ENCODE measurements around the gene SMPD3.

The SMPD3 gene

DNA sequence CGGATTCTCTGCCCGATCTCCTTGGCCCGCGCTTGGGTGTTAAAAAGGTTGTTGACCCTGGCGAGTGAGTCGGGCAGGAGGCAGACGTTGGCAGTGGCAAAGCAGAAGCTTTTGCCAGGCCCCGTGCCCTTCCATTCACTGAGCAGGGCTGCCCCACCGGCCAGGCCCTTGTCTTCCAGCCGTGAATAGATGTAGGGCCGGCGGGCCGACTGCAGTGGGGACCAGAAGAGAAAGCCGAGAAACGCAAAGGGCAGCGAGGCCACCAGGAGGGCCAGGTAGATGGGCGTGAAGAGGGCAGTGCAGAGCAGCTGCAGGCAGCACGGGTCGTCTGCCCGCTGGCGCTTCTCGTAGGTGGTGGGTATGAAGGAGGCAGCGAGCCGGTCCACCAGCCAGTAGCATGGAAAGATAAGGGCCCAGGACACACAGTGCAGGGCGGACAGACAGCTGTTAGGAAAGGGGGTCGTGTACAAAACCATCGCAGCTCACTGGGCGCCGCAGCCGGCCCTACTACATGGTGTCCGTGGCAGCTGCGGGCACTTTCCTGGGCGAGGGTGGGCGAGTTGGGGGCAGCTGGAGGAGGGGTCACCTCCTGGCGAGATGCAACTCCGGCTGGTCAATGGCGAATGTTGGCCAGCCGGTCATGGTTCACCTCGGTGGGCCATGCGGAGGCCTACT lies 76.5 kb downstream of the SMPD3 start:
- in situ Hi-C loops (cut with MboI; ENCODE audit: low sequenced_read_pairs) = no loop called here

DNA sequence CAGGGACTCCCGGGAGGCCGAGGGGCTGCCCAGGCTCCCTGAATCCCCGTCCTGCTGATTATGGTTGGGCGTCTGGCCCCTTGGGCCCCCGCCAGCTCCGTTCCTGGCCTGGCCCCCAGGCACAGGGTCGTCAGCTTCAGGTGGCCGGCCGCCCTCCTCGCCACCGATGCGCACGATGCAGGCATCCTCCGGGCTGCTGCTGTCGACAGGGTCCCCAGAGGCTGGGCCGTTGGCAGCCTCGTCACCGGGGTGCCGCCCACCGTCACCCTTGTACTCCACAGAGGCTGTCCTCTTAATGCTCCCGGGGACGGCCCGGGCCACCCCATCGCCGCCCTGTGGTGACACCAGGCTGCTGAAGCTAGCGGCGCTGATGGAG lies 77.0 kb downstream of the SMPD3 start:
- in situ Hi-C loops (cut with MboI; ENCODE audit: low sequenced_read_pairs) = no loop called here

DNA sequence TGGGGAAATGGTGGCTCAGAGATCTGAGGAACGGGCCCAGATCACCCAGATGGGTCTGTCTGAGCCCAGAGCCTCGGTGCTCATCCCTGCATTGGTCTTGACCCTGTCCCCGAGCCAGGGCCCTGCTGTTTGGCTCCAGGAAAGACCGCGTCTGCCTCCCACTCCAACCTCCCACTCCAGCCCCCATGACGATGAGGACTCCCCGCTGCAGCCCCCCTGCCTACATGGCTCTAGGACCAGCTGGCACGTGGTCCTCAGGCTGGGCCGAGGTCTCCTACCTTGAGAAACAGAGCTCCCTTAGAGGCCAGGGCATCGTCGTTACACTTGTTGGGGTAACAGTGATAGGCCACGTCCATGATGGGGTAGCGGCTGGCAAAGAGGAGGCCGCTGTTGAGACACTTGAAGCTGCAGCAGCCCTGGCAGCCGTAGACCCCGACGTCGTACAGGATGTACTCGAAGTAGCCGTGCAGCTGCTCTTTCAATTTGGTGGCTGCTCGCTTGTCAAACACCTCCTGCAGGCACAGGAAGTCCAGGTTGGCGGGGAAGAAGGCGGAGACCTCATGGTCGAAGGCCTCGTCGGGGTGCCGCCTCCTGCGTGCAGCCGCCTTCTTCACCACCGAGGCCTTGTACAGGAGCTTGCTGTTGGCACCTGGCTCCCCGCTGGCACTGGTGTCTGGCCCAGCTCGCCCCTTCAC lies 77.6 kb downstream of the SMPD3 start:
- in situ Hi-C loops (cut with MboI; ENCODE audit: low sequenced_read_pairs) = no loop called here

DNA sequence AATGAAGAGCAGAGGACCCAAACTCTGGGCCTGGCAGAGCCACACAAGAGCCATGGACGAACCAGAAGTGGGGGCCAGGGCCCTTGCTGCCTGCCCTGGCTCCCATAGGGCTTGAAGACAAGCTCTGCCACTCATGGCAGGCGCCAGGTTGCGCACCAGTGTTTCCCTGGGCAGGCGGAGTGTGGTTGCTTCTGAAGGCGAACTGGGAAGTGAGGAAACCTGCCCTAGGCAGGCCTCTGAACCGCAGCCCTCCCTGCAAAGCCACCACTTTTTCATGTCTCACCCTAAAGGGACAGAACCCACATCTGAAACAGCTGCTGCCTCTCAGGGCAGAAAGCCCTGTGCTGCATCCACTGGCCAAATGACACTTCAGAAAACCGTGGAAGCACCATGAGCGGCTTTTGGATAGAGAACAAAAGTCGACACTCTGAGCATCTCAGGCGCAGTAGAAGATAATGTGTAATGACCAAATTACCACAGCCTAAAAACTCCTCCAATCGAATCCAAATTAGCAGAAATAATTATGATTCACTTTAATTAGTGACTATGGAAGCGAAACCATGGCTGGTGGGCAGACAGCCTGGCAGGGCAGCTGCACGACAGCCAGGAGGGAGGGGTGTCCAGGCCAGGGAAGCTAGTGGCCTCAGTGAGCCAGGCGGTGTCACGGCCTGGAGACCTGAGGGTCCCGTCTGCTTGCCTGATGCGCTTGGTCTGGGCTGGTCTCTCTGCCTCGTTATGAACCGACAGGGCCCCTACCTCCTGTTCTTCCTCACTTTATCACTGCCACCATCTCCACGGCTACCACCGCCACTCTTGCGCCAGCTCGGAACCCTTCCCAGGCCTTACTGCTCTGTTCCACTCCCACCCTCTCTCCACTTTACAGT lies 78.4 kb downstream of the SMPD3 start:
- in situ Hi-C loops (cut with MboI; ENCODE audit: low sequenced_read_pairs) = no loop called here

DNA sequence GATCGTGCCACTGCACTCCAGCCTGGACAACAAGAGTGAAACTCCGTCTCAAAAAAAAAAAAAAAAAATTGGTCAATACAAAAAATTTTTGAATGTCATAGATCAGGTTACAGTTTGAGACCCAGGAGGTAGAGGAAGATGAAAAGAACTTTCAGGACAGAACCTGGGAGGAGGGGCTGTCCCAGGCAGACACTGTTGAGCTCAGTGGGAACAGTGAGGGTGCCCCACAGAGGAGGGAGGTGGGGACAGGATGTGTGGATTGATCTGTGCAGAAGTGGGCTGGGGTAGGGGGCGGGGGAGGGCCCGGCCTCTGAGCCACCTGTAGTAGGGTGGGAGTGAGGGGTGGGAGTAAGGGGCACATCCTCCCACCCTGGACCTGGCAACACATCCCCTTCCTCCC lies 79.1 kb downstream of the SMPD3 start:
- in situ Hi-C loops (cut with MboI; ENCODE audit: low sequenced_read_pairs) = no loop called here

DNA sequence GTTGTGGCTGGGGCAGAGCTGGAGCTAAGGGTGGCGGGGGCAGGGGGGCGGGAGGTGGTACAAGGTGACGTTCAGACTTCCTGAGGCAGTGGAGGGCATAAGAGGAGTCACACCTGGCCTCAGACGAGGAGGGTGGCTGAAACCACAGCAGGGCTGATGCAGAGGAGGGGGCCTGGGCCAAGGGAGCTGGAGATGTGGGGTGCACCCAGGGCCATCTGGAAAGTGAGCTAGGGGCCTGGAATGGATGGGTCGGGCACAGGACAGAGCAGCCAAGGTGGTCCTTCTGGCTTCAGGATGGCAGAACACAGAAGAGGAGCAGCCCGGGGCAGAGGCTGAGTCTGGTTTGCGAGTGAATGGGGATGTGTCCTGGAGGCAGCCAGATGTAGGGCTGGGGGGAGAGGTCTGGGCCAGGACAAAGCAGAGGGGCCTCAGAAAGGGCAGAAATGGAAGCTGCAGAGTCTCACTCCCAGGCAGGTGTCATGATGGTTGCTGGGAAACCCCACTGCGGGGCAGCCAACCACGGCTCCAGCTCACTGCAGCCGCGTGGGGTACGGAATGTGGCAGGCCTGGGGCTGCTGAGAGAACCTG lies 79.9 kb downstream of the SMPD3 start:
- in situ Hi-C loops (cut with MboI; ENCODE audit: low sequenced_read_pairs) = no loop called here

DNA sequence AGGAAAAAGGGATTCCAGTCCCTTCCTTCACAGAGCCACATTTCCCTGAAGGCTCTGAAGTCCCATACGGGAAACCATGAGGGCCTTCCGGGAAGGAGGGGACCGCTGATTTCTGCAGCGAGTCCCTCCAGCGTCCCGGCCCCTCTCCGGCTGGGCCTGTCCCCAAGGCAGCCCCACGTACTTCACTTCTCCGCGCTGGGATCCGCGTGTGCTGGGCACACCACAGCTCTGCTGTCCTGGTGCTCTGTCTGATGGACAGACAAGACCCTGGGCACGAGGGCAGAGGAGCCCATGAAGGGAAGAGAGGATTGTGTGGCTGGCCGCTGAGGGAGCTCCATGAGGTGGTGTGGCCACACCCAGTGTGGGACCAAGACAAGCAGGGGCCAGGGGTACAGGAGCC lies 80.4 kb downstream of the SMPD3 start:
- in situ Hi-C loops (cut with MboI; ENCODE audit: low sequenced_read_pairs) = no loop called here

DNA sequence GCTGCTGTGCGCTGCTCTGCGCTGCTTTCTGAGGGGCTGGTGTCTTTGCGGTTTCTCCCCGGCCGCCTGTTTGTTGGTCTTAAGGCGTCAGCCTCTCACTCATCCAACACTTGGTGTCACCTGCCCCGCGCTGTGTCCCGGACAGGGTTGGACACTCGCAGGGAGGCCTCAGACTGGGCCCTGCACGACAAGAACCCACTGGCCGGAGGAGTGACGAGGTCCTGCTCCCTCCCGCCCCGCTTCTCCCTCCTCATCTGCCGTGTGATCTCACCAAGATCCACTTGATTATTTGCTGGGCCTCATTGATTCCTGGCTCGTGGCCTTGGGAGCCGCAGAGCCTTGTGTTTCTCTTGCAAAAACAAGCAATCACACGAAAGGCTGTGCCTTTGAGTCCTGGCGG lies 80.9 kb downstream of the SMPD3 start:
- in situ Hi-C loops (cut with MboI; ENCODE audit: low sequenced_read_pairs) = no loop called here

DNA sequence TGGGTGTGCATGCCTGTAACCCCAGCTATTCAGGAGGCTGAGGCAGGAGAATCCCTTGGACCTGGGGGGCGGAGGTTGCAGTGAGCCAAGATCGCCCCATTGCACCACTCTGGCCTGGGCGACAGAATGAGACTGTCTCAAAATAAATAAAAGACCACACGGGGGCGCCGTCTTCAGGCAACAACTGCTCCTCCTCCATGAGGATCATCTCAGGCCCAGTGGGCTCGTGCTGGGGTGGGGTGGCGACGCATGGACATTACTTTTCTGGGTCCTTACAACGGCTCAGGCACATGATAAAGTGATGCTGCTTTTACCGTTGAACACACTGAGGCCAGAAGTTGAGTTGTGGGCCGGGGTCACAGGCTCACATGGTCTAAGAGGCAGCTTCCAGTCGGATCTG lies 81.3 kb downstream of the SMPD3 start:
- in situ Hi-C loops (cut with MboI; ENCODE audit: low sequenced_read_pairs) = no loop called here

DNA sequence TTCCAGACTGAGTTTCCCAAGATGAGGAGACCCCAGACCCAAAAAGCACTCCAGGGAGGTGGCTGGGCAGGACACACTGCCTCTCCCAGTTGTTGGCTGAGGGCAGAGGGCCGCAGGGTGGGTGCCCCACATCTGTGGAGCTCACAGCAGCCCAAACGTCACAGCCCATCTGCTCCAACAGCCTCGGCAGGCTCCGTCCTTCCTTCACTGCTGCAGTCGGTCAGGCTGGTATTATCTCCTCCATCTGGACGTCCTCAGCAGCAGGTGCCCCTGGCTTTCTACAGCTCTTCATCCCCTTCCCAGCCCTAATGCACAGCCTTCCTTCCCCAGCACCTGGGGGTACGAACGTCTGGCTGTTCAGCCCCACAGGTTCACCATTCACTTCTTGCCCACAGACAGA lies 82.2 kb downstream of the SMPD3 start:
- in situ Hi-C loops (cut with MboI; ENCODE audit: low sequenced_read_pairs) = no loop called here

DNA sequence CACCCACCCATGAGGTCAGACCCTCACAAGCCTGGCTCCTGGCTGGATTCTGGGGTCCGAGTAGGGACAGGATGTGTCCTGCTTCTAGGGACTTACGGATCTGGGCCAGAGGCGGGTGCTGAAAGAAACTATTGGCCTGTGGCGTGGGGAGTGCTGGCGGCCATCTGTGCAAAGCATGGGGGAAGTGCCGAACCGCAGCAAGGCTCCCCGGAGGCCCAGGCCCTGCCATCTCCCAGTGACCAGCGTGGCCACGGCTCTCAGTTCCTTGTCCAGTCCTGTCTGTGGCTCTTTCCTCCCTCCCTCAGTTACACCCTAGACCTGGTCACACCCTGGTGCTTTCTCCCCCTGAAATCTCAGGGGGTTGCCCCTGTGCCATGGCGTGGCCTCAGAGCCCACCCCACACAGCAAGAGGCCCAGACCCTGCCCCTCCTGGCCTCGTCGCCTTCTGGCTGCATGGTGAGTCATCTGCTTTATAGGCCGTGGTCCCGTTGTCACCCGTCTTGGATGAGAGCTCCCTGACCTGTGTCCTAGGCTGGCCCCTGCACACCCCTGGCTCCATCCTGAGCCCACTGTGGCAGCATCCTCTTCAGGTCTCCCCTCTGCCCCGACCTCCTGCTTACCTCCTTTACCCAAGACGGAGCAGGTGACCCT lies 83.0 kb downstream of the SMPD3 start:
- in situ Hi-C loops (cut with MboI; ENCODE audit: low sequenced_read_pairs) = no loop called here

DNA sequence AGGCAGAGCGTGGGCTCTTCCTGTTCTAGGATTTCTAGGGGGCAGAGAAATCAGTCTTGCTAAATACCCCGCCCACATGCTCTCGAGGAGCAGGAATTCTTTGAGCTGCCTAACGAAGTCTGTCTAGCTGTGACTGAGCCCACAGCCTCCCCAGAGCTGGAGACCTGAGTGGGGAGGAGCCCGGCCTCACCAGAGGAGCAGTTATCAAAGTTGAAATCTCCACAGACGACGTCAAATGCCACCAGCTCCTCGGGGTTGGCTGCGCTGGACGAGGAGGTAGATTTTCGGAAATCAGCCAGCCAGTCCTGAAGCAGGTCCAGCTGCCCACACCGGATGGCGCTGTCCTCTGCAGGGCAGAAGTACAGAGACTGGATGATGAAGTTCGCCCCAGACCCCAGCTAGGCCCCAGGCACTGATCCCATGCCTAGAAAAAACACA lies 83.7 kb downstream of the SMPD3 start:
- in situ Hi-C loops (cut with MboI; ENCODE audit: low sequenced_read_pairs) = no loop called here

DNA sequence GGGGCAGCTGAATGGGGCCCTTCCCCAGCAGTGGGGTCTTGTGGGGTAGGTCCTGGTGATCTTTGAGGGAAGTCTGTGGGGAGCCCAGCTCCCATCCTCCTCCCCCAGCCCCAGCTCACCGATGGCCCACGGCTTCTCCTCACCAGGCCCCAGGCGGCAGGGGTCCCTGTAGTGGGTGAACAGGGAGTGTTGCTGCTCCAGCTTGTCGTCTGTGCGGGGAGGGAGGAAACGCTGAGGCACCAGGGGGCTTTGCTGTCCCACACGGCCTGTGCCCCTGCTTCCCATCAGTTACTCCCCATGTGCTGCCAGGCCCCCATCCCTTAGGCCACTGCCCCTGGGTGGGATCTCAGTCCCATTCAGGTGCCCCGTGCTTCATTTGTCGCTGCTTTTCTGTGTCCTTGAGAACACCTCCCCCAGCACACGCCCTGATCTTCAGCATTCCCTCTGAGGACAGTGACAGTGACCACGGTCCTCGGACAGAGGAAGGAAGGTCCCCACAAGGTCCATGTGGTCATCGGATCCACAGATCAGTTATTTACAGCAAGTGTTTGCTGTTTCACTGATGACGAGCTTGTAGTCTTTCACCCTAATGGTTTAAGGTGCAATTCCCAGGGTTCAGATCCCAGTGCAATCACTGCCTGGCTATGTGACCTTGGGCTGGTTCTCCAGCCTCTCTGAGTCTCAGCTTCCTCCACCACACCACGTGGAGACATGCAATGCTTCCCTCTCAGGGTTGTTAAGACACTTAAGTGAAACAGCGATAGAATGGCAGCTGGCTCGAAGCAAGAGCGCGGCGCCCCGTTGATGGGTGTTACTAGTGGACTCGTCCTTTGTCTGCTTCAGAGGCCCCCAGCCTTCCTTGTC lies 84.4 kb downstream of the SMPD3 start:
- in situ Hi-C loops (cut with MboI; ENCODE audit: low sequenced_read_pairs) = no loop called here

DNA sequence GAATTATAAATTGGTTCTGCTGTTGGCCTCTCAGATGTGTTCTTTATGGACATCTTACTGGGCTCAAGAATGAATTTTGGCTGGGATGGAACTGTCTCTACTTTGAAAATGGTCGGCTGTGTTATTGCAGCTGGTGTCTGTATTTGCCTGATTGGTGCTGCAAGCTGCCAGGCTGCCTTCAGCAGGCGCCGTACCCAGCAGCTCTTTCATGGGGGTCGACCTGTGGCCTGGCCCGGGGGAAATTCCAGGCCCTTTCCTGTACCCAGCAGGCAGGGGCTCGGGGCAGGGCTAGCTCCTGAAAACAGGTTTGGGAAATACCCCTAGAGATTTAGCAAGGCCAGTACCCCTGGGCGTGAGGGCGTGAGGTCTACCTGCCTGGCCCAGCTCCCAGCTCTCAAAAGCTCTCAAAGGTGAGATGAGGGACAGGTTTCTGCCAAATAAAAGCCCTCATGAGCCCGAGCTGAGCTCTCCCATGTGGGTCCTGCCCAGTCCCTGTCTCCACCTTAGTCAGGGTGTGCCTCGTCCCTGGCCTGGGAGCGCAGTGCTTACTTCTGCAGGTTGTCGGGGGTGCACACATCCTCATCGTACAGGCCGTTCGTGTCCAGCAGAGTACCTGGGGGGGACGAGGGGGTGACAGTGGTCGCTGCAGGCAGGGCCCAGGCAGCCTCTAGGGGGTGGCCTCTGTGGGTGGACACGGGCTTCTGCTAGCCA lies 85.2 kb downstream of the SMPD3 start:
- in situ Hi-C loops (cut with MboI; ENCODE audit: low sequenced_read_pairs) = no loop called here

DNA sequence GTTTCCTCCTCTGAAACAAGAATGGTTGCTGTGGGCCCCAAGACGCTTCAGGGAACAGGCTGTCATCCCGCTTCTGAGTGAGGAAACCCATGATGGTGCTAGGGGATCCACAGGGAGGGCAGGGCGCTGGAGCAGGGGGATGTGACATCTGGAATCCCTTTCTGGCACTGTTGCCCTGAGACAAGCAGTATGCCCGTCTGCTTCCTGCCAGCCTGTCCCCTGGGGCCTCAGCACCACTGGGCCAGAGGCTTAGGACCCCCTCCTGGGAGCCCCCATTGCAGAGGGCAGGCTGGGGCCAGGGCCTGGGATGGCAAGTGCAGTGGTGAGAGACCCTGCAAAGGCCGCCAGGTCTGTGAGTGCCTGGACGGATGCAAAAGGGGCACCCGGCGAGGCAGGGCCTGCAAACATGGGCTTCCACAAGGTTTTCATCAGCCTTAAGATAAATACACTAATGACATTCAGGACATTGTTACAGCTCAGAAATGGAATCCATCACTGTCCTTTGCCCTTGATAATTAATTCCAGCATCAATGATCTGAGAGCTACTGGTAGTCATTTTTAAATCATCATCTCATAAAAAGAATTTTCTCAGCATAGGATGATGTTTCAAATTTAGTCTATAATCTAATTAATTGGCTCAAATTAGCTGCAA lies 85.9 kb downstream of the SMPD3 start:
- in situ Hi-C loops (cut with MboI; ENCODE audit: low sequenced_read_pairs) = no loop called here

DNA sequence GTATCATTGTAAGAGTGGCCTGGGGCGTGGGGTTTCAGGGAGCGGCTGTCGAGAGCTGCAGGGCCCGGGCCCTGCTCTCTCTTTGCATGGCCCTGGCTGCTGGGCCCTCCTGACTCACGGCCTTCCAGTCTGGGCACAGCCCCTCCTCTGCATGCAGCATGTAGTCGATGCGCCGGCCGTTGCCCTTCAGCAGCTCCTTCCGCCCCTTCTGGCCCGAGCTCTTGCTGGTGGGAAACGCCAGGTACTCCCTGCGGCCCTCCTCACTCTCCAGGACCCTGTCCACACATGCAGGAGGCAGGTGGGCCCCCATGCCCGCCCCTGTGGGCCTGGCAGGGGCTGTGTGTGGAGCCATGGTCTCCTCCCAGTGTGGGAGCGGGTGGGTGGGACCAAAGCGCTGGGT lies 86.8 kb downstream of the SMPD3 start:
- in situ Hi-C loops (cut with MboI; ENCODE audit: low sequenced_read_pairs) = no loop called here

DNA sequence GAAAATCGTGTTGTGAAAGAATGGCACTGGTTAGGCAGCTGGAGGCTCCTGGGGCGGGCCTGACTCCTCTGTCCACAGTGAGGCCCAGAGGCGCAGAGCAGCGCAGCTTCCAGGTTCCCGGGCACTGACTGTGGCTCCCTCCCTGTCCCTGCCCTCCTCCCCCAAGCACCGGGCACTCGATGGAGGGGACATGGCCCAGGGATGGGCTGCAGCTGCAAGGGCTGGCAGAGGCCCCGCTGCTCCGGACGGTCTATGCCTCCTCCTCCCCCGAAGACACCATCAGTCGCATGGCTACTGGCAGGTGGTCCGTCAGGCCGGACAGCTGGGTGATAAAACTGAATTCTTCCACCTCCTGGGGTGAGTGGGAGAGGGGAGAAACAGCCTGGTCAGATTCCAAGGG lies 87.4 kb downstream of the SMPD3 start:
- in situ Hi-C loops (cut with MboI; ENCODE audit: low sequenced_read_pairs) = no loop called here

DNA sequence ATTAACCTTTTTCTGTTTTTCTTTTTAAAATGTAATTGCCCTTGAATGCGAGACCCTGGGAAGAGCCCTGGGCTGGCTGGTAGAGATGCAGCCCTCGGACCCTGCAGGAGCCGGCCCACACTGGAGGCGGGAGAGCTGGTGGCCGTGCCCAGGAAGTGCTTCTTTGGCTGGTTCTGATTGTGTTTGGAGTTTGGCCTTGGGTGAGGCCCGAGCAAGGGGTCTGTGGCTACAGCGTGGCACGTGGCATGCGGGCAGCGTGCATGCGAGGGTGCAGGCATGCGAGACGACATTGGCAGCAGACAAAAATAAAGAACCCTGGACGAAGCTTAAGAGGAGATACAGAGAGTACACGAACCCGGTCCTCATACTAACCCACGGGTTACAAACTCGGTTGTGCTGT lies 87.8 kb downstream of the SMPD3 start:
- in situ Hi-C loops (cut with MboI; ENCODE audit: low sequenced_read_pairs) = no loop called here

Measured in hTERT RPE-1 (cell line).